Activated CD4-positive, alpha-beta T cell treated with anti-CD3 and anti-CD28 coated beads for 48 hours (primary cell): ENCODE results near the gene MCM8.

ENCODE experiments used
- DNase-seq: peaks from one replicate; pipeline ENCODE4 v3.0.0-alpha.2; 2020

The MCM8 gene

GRCh38 chr20:5949943-5950270, 545 bp upstream of the MCM8 start:
- DNase-seq, result no peak

- DNase-seq, result no peak
These were observed 17.0 kb downstream of the MCM8 start for GRCh38 chr20:5967469-5967868.

GRCh38 chr20:5968462-5968861, 18.0 kb downstream of the MCM8 start:
- DNase-seq, result no peak

- no peak for DNase-seq
These were observed 19.0 kb downstream of the MCM8 start for GRCh38 chr20:5969348-5969935.

GRCh38 chr20:5969940-5970339, 19.5 kb downstream of the MCM8 start:
- no peak for DNase-seq

- DNase-seq, result no peak
These were observed 19.9 kb downstream of the MCM8 start for GRCh38 chr20:5970381-5970780.

GRCh38 chr20:5971203-5971602, 20.8 kb downstream of the MCM8 start:
- no peak for DNase-seq

- no peak for DNase-seq
These were observed 22.7 kb downstream of the MCM8 start for GRCh38 chr20:5973172-5973571.

- no peak for DNase-seq
These were observed 23.5 kb downstream of the MCM8 start for GRCh38 chr20:5973971-5974370.

GRCh38 chr20:5974531-5974930, 24.1 kb downstream of the MCM8 start:
- DNase-seq, result no peak

- no peak for DNase-seq
These were observed 25.3 kb downstream of the MCM8 start for GRCh38 chr20:5975778-5976177.

- no peak for DNase-seq
These were observed 26.8 kb downstream of the MCM8 start for GRCh38 chr20:5977223-5977622.

GRCh38 chr20:5977975-5978374, 27.5 kb downstream of the MCM8 start:
- DNase-seq, result no peak

- no peak for DNase-seq
These were observed 29.3 kb downstream of the MCM8 start for GRCh38 chr20:5979801-5980200.

GRCh38 chr20:5980720-5981538, 30.5 kb downstream of the MCM8 start:
- no peak for DNase-seq

- no peak for DNase-seq
These were observed 36.9 kb downstream of the MCM8 start for GRCh38 chr20:5987383-5987782.

GRCh38 chr20:5989539-5989938, 39.1 kb downstream of the MCM8 start:
- no peak for DNase-seq

GRCh38 chr20:5990946-5991345, 40.5 kb downstream of the MCM8 start:
- no peak for DNase-seq

GRCh38 chr20:5991623-5992441, 41.4 kb downstream of the MCM8 start:
- no peak for DNase-seq

- peak; percentile 36 for DNase-seq
These were observed 46.3 kb downstream of the MCM8 start for GRCh38 chr20:5996765-5997164.

- no peak for DNase-seq
These were observed 49.3 kb downstream of the MCM8 start for GRCh38 chr20:5999783-6000182.

GRCh38 chr20:6000871-6001270, 50.4 kb downstream of the MCM8 start:
- DNase-seq, result no peak

- DNase-seq, result no peak
These were observed 56.1 kb downstream of the MCM8 start for GRCh38 chr20:6006603-6006949.

- DNase-seq, result no peak
These were observed 56.7 kb downstream of the MCM8 start for GRCh38 chr20:6007094-6007528.
